A549 (cell line): ENCODE data around the gene FAM107A.

ENCODE experiments used
- CTCF ChIP-seq: fragments of >200 bp; sonication (Bioruptor Twin); formaldehyde crosslinking; IDR thresholded peaks from 3 replicates; pipeline ENCODE4 v1.5.1; 2016
- EP300 ChIP-seq, 2 experiments: fragments of >200 bp; sonication (Bioruptor Twin); formaldehyde crosslinking; IDR thresholded peaks; 2 replicates in 1 of 2; 3 replicates in 1 of 2; pipeline ENCODE4 v1.6.1; 2016 to 2017
- MAFK ChIP-seq: fragments of 450-650 bp; IDR thresholded peaks from 2 replicates; pipeline ENCODE4 v1.6.1; 2014; ENCODE audit not compliant: partially characterized antibody
- MAZ ChIP-seq: fragments of 150-350 bp; IDR thresholded peaks from 2 replicates; pipeline ENCODE4 v1.6.1; 2014; ENCODE audit warnings: antibody characterized with exemption, low read depth, low read length, borderline replicate concordance
- NFE2L2 ChIP-seq: fragments of 150-350 bp; conservative IDR thresholded peaks from 2 replicates; pipeline ENCODE4 v1.6.1; 2014; ENCODE audit warnings: low read length
- POLR2A ChIP-seq: IDR thresholded peaks from 2 replicates; pipeline ENCODE4 v1.6.1; 2012; ENCODE audit warnings: mild to moderate bottlenecking, low read length
- RCOR1 ChIP-seq: fragments of 150-350 bp; IDR thresholded peaks from 2 replicates; pipeline ENCODE4 v1.6.1; 2014; ENCODE audit warnings: antibody characterized with exemption, low read length, low read depth
- REST ChIP-seq: fragments of 200-600 bp; sonication (generic); IDR thresholded peaks from 2 replicates; pipeline ENCODE4 v1.6.1; 2016; ENCODE audit warnings: antibody characterized with exemption, mild to moderate bottlenecking, moderate library complexity
- SMC3 ChIP-seq: fragments of >200 bp; sonication (Bioruptor Twin); formaldehyde crosslinking; IDR thresholded peaks from 3 replicates; pipeline ENCODE4 v1.6.1; 2018; ENCODE audit warnings: inconsistent platforms
- ZNF302 ChIP-seq: fragments of 250-450 bp; sonication (Bioruptor Pico); IDR thresholded peaks from 2 replicates; pipeline ENCODE4 v1.9.0; 2021; ENCODE audit warnings: inconsistent platforms, mild to moderate bottlenecking, moderate library complexity
- ZSCAN20 ChIP-seq: fragments of 250-450 bp; sonication (Bioruptor Pico); IDR thresholded peaks from 2 replicates; pipeline ENCODE4 v1.8.0; 2022; ENCODE audit warnings: mild to moderate bottlenecking, moderate library complexity

GRCh38 chr3:58556761-58557221 lies 20.4 kb downstream of the FAM107A start:
- no peak for TF ChIP-seq POLR2A
- TF ChIP-seq CTCF, result no peak
- no peak for TF ChIP-seq EP300 (IDR thresholded peaks at IDR 0.05)
- no peak for TF ChIP-seq RCOR1
- TF ChIP-seq ZSCAN20 (CRISPR knock-in tag), result no peak
- TF ChIP-seq NFE2L2, result no peak
- TF ChIP-seq REST, result no peak
- TF ChIP-seq MAZ, result no peak
- TF ChIP-seq SMC3, result no peak
- TF ChIP-seq MAFK, result no peak
- TF ChIP-seq ZNF302, result no peak
